Type B pancreatic cell (in vitro differentiated cells): ENCODE data around the gene IL10RA. TPM values are rescaled to one million over a fixed set of nuclear protein-coding genes. Genes with fewer than 3 reads are reported as not detected.

Experiments used
- DNase-seq: peaks from one replicate; pipeline ENCODE4 v3.0.0; 2021; ENCODE audit warnings: mixed read lengths; ENCODE audit not compliant: unreplicated experiment; ENCODE audit errors: extremely low spot score
- H3K27ac Mint-ChIP-seq: 2 replicates; pipeline ENCODE4 v1.8.0; 2021; ENCODE audit warnings: mild to moderate bottlenecking, mixed read lengths
- H3K27me3 Mint-ChIP-seq: 2 replicates; pipeline ENCODE4 v1.8.0; 2021; ENCODE audit warnings: mixed read lengths
- H3K36me3 Mint-ChIP-seq: 2 replicates; pipeline ENCODE4 v1.8.0; 2021; ENCODE audit warnings: mixed read lengths
- H3K4me1 Mint-ChIP-seq: one replicate; pipeline ENCODE4 v1.8.0; 2021; ENCODE audit warnings: mixed read lengths; ENCODE audit not compliant: unreplicated experiment
- H3K4me3 Mint-ChIP-seq: 2 replicates; pipeline ENCODE4 v1.8.0; 2021; ENCODE audit warnings: mild to moderate bottlenecking, mixed read lengths
- H3K9me3 Mint-ChIP-seq: 2 replicates; pipeline ENCODE4 v1.8.0; 2021; ENCODE audit warnings: mixed read lengths
- total RNA-seq: library from RNA; stranded (reverse); gene quantifications from 2 replicates; pipeline ENCODE4 v1.2.1, GENCODE V29; 2021; ENCODE audit warnings: low replicate concordance
- TF ChIP-seq, protein P1 (sequence below): fragments of 200-600 bp; sonication (generic); conservative IDR thresholded peaks from 2 replicates; pipeline ENCODE4 v1.5.0; 2021; ENCODE audit warnings: antibody characterized with exemption, mild to moderate bottlenecking

Gene IL10RA
- total RNA-seq, 1 donor from 2014 or later = 0.48 TPM

- no peak overlapping the region for H3K27ac Mint-ChIP-seq
- no peaks in the 10 kb centered on the region for H3K9me3 Mint-ChIP-seq
- H3K4me1 Mint-ChIP-seq = no peaks in the 10 kb centered on the region
- no peak for DNase-seq
- TF ChIP-seq, protein P1, sequence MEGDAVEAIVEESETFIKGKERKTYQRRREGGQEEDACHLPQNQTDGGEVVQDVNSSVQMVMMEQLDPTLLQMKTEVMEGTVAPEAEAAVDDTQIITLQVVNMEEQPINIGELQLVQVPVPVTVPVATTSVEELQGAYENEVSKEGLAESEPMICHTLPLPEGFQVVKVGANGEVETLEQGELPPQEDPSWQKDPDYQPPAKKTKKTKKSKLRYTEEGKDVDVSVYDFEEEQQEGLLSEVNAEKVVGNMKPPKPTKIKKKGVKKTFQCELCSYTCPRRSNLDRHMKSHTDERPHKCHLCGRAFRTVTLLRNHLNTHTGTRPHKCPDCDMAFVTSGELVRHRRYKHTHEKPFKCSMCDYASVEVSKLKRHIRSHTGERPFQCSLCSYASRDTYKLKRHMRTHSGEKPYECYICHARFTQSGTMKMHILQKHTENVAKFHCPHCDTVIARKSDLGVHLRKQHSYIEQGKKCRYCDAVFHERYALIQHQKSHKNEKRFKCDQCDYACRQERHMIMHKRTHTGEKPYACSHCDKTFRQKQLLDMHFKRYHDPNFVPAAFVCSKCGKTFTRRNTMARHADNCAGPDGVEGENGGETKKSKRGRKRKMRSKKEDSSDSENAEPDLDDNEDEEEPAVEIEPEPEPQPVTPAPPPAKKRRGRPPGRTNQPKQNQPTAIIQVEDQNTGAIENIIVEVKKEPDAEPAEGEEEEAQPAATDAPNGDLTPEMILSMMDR = no peak
- no peak overlapping the region for H3K4me3 Mint-ChIP-seq
- H3K36me3 Mint-ChIP-seq = no peaks in the 10 kb centered on the region
- peaks cover 8% of the 10 kb centered on the region for H3K27me3 Mint-ChIP-seq
Observed at GRCh38 chr11:117996058-117996457, 9.9 kb downstream of the IL10RA start.

DNA sequence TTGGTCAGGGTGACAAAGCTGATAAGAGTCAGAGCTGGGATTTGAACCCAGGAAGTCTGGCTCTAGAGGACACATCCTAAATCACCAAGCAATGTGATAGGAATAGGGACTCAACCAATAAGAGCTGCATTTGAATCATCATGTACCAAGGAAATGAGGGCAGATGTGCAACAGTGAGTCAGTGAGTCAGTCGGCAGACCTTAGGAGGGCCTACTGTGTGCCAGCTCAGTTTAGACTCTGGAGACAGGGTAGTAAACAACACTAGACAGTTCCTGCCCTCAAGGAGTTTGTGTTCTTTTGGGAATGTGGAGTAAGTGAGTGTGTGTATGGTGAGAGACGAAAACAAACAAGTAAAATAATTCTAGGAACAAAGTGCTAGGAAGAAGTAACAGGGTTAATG, 11.2 kb downstream of the IL10RA start:
- Mint-ChIP-seq H3K9me3 (no peaks in the 10 kb centered on the region), H3K4me1 (peaks cover 2% of the 10 kb centered on the region), H3K4me3 (no peak overlapping the region), H3K36me3 (no peaks in the 10 kb centered on the region), H3K27ac (no peak overlapping the region), H3K27me3 (peaks cover 4% of the 10 kb centered on the region)
- DNase-seq = no peak
- TF ChIP-seq, protein P1 = no peak

GRCh38 chr11:117997823-117998579, 11.8 kb downstream of the IL10RA start:
- Mint-ChIP-seq H3K4me1 (peaks cover 6% of the 10 kb centered on the region), H3K9me3 (no peaks in the 10 kb centered on the region), H3K4me3 (no peak overlapping the region), H3K27ac (no peak overlapping the region), H3K36me3 (no peaks in the 10 kb centered on the region), H3K27me3 (no peaks in the 10 kb centered on the region)
- no peak for DNase-seq
- TF ChIP-seq, protein P1 = no peak

GRCh38 chr11:117998664-117999353, 12.6 kb downstream of the IL10RA start:
- no peak overlapping the region for H3K27ac Mint-ChIP-seq
- H3K36me3 Mint-ChIP-seq = no peaks in the 10 kb centered on the region
- DNase-seq = no peak
- H3K4me1 Mint-ChIP-seq = peaks cover 6% of the 10 kb centered on the region
- no peak overlapping the region for H3K4me3 Mint-ChIP-seq
- peaks cover 5% of the 10 kb centered on the region for H3K27me3 Mint-ChIP-seq
- TF ChIP-seq, protein P1 = no peak
- H3K9me3 Mint-ChIP-seq = no peaks in the 10 kb centered on the region

GRCh38 chr11:117999354-117999993, 13.3 kb downstream of the IL10RA start:
- Mint-ChIP-seq H3K27ac (no peak overlapping the region), H3K4me3 (no peak overlapping the region), H3K36me3 (no peaks in the 10 kb centered on the region), H3K27me3 (peaks cover 10% of the 10 kb centered on the region), H3K9me3 (no peaks in the 10 kb centered on the region), H3K4me1 (peaks cover 6% of the 10 kb centered on the region)
- TF ChIP-seq, protein P1 = no peak
- no peak for DNase-seq
